Lung (tissue), 12 donors: ENCODE data around the gene RUFY2. TPM values are rescaled to one million over a fixed set of nuclear protein-coding genes. Genes with fewer than 3 reads are reported as not detected.

Experiments
- ATAC-seq: fragments of 200-7000 bp; cut with Tn5 transposase; one replicate; pipeline ENCODE4 v1.9.1; 2020; ENCODE audit warnings: moderate number of reproducible peaks; ENCODE audit not compliant: insufficient read depth, low FRiP score
- DNase-seq, 3 donors: peaks; one replicate each; pipeline ENCODE4 v3.0.0-alpha.2; 2013 to 2017
- H3K27ac ChIP-seq, 2 donors: one replicate each; pipeline ENCODE4 v1.5.1; 2013; ENCODE audit warnings: mild to moderate bottlenecking in 2 of 2, moderate library complexity in 2 of 2, control low read depth in 1 of 2, inconsistent platforms in 1 of 2, low read depth in 1 of 2, low read length in 1 of 2
- H3K27me3 ChIP-seq, 3 donors: one replicate each; pipeline ENCODE4 v1.5.1; 2013; ENCODE audit warnings: low read length in 2 of 3; ENCODE audit not compliant: control insufficient read depth in 3 of 3, insufficient read depth in 3 of 3
- H3K36me3 ChIP-seq, 4 donors: one replicate each; pipeline ENCODE4 v1.5.1; 2013; ENCODE audit warnings: low read length in 4 of 4, mild to moderate bottlenecking in 1 of 4, moderate library complexity in 1 of 4; ENCODE audit not compliant: control insufficient read depth in 4 of 4, insufficient read depth in 4 of 4
- H3K4me1 ChIP-seq, 5 donors: one replicate each; pipeline ENCODE4 v1.5.1; 2013; ENCODE audit warnings: low read length in 5 of 5, mild to moderate bottlenecking in 2 of 5, moderate library complexity in 1 of 5; ENCODE audit not compliant: control insufficient read depth in 5 of 5, insufficient read depth in 5 of 5
- H3K4me3 ChIP-seq: one replicate; pipeline ENCODE4 v1.5.1; 2013; ENCODE audit warnings: mild to moderate bottlenecking, control low read depth, moderate library complexity
- H3K9ac ChIP-seq, 2 donors: one replicate each; pipeline ENCODE4 v1.5.1; 2013; ENCODE audit warnings: low read length in 2 of 2, control low read depth in 1 of 2; ENCODE audit not compliant: insufficient read depth in 1 of 2
- H3K9me3 ChIP-seq, 4 donors: one replicate each; pipeline ENCODE4 v1.5.1; 2013; ENCODE audit warnings: low read length in 3 of 4, mild to moderate bottlenecking in 1 of 4, moderate library complexity in 1 of 4; ENCODE audit not compliant: control insufficient read depth in 4 of 4, insufficient read depth in 3 of 4
- CTCF ChIP-seq: IDR thresholded peaks from 2 replicates; pipeline ENCODE4 v1.5.1; 2012; ENCODE audit warnings: mild to moderate bottlenecking; ENCODE audit errors: control extremely low read depth, extremely low read depth
- WGBS, 2 donors: extraction: QIAGEN DNeasy Blood & Tissue Kit; methylation state at CpG; one replicate each; pipeline ENCODE4 v1.1.7; 2013; 5-methylcytosine and 5-hydroxymethylcytosine counted together
- polyA plus RNA-seq, 2 donors: library from polyadenylated mRNA; stranded (reverse); fragments of 200-250 nt; gene quantifications; one replicate each; pipeline ENCODE4 v1.2.1, GENCODE V29; 2013
- total RNA-seq, 2 donors: library from RNA; depleted of rRNA in 1 of 2; stranded (reverse); fragments of >200 nt in 1 of 2; gene quantifications; one replicate each; pipeline ENCODE4 v1.2.1, GENCODE V29; 2014 to 2021
- donor health status: control.
- donor health status: control.
- donor health status: Bipolar disorder and iron deficiency.
- donor health status: healthy.
- donor health status: DM: yes; HTN: yes; CAD: no.

RUFY2 gene
- total and polyA plus RNA-seq, 4 donors, result 4.2 to 55.3 (median 13.4) TPM

DNA sequence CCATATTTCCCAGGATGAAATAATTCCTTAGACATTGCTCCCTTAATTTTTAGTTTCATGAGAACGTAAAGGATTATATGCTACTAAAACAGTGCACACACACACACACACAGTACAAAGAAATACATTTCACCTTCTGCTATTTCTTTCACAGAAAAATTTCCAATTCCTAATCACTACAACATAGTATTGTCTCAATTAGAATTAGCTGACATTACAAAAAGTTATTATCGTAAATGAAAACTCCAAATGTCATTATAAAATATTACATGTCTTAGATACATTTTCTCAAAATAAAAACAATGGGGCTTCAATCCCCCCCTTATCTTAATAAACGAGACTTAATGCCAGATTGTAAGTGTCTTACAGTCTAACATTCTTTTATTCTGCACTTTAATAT is 12.3 kb upstream of the RUFY2 start:
- DNase-seq (no peak), ATAC-seq (no peak)
- Histone ChIP-seq H3K36me3 (peaks cover 0 to 6% (median 2%) of the 10 kb centered on the region in 4 donors), H3K27ac (no peak overlapping the region), H3K4me3 (no peak overlapping the region), H3K9me3 (no peaks in the 10 kb centered on the region), H3K4me1 (no peaks in the 10 kb centered on the region), H3K9ac (no peak overlapping the region), H3K27me3 (no peaks in the 10 kb centered on the region)
- no peak for TF ChIP-seq CTCF
- WGBS, 2 donors, result 91 to 98% methylated on average over 3 of the region's 3 CpGs

GRCh38 chr10:68408898-68409518 is 1.9 kb upstream of the RUFY2 start:
- Histone ChIP-seq H3K36me3 (peaks cover 0 to 3% (median 0%) of the 10 kb centered on the region in 4 donors), H3K4me1 (peaks cover 0 to 5% (median 3%) of the 10 kb centered on the region in 5 donors), H3K27ac (no peak overlapping the region), H3K4me3 (no peak overlapping the region), H3K9me3 (no peaks in the 10 kb centered on the region), H3K9ac (no peak overlapping the region), H3K27me3 (no peaks in the 10 kb centered on the region)
- ATAC-seq (no peak), DNase-seq (no peak)
- 89 to 90% methylated on average over 2 of the region's 2 CpGs for WGBS, 2 donors
- no peak for TF ChIP-seq CTCF

GRCh38 chr10:68406111-68406814 is 814 bp downstream of the RUFY2 start:
- peak; percentile 71 to 81 (median 78) for DNase-seq
- Histone ChIP-seq H3K27ac (peak overlapping the region; percentile 91 to 96), H3K4me3 (peak overlapping the region; percentile 99), H3K36me3 (peaks cover 0 to 5% (median 2%) of the 10 kb centered on the region in 4 donors), H3K9ac (peak overlapping the region; percentile 83 to 93), H3K4me1 (peaks cover 0 to 5% (median 3%) of the 10 kb centered on the region in 5 donors), H3K9me3 (no peaks in the 10 kb centered on the region), H3K27me3 (no peaks in the 10 kb centered on the region)
- no peak for TF ChIP-seq CTCF
- WGBS, 2 donors, result 0 to 1% methylated on average over 38 of the region's 38 CpGs
- peak; percentile 35 for ATAC-seq
